Activated CD4-positive, alpha-beta T cell treated with anti-CD3 and anti-CD28 coated beads for 24 hours (primary cell): ENCODE measurements around the gene TMEM151A.

Experiments used
- DNase-seq, 2 donors: peaks; one replicate each; pipeline ENCODE4 v3.0.0-alpha.2; 2020; ENCODE audit warnings: low read depth in 2 of 2

Gene TMEM151A

GRCh38 chr11:66322732-66323427 lies 31.2 kb downstream of the TMEM151A start:
- DNase-seq, result no peak

- DNase-seq, result no peak
Measured at GRCh38 chr11:66323684-66324083, 32.0 kb downstream of the TMEM151A start.

DNA sequence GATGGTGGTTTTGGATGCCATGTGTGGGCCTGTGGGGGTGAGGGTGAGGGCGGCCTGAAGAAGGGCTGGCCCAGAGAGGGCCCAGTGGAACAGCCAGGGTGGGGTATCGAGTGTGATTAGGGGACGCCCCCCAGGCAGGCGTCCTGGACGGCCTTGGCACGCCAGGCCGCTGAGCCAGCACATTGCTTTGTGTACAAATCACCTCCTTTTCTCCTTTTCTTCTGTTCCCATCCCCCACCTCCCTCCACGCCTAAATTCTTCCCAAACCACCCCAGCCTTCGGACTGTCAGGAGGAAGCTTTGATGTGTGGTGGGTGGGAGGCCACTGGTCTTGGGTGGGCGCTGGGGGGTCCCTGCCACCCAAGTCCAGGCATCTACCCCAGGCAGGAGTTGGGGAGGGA lies 33.0 kb downstream of the TMEM151A start:
- DNase-seq, result no peak

DNA sequence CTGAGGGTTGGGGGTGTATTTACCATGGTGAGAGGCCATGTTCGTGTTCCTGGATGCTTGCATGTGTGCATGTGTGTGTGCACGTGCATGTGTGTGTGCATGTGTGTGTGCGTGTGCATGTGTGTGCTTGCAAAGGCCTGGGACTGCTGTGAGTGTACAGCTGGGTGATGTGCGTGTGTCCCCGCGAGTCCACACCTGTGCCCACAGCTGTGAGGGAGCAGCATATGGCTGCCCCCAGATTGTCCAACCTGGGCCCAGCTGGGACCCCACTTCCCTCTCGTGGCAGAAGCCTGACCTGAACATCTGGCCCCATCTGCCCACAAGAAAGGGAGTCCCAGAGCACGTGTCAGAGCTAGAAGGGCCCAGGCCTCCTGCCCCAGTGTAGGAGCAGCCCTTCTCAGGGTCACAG lies 33.6 kb downstream of the TMEM151A start:
- DNase-seq, result no peak

- DNase-seq, result no peak
Measured at GRCh38 chr11:66326261-66327111, 34.8 kb downstream of the TMEM151A start.

- no peak for DNase-seq
Measured at GRCh38 chr11:66327171-66328030, 35.7 kb downstream of the TMEM151A start.

DNA sequence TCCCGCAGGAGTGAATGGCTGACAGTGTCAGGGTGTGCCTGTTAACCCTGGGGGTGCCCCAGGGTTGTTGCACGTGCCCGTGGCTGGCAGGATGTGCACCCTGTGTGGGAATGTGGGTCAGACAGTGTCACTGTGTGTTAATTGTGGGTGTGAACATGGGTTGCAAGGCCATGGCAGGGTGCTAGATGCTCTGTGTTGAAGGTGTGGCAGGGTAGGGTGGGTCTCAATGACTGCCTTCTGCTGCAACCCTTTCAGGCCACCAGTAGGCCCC lies 36.3 kb downstream of the TMEM151A start:
- DNase-seq, result no peak

GRCh38 chr11:66328302-66329144 lies 36.8 kb downstream of the TMEM151A start:
- DNase-seq, result peak; percentile 77 to 80

- DNase-seq, result no peak
Measured at GRCh38 chr11:66329165-66329673, 37.5 kb downstream of the TMEM151A start.

GRCh38 chr11:66330931-66331330 lies 39.2 kb downstream of the TMEM151A start:
- DNase-seq, result no peak

DNA sequence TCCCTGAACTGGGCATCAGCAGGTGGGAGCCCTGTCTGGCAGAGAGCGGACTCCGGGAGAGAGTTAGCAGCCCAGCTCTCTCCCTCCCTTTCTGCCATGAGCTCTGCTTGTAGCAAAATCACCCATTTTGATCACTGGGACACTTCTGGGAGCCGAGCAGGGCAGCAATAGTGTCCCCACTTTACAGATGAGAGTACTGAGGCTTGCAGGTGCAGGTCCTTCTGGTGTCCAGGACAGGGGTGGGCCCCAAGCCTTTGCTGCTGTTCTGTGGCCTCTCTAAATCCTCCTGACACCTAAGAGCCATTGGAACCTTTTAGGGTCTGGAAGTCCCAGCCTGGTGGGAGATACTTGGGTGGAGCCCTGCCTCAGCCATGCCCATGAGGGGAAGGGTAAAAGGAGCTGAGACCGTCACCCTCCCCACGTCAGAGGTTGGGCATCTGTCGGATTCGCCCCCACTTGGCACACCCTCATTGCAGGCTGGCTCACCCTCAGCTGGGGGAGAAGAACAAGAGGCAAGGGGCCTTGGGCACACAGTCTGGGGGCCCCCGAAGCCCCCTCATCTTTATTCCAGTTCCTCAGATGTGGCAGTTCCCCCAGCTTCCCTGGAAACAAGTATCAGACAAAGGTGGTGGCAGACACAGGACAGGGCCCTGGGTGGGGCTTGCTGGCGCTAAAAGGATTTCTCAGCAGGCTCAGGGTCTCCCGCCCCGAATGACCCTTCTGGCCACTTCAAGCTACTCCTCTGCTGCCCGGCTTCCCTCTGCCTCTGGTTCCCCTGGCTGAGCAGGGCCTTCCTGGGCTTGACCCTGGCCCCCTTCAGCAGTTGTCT lies 40.1 kb downstream of the TMEM151A start:
- no peak for DNase-seq

- no peak for DNase-seq
Measured at GRCh38 chr11:66332371-66333219, 40.9 kb downstream of the TMEM151A start.

- no peak for DNase-seq
Measured at GRCh38 chr11:66333220-66333877, 41.7 kb downstream of the TMEM151A start.

DNA sequence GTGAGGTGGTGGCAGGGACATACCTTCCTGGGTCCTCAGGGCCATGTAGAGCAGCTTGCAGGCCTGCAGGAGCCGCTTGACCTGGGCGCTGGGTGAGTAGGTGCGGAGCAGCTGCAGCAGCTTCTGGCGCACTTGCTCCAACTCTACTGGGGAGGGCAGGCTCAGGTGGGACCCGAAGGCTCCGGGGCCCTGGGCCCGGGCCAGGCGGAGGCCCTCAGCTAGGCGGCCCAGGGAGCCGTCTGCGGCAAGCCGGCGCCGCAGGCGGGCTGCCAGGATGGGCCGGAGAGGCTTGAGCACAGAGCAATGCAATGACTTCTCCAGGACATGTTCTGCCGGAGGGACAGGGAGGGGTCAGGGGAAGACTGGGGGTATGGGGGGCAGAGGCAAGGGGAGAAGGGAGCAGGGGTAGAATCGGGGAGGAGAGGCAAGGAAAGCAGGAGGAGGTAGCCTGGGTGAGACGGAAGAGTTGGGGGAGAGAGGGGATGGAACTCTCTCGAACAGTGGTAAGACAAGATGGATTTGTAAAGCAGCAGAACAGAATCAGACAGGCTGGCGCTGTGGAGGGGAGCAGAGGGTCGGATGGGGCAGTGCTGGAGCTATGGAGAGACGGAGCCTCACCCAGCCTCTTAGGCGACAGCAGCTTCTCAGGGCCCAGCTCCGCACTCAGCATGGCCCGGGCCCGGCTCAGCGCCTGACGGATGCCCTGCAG lies 42.4 kb downstream of the TMEM151A start:
- DNase-seq, result no peak

DNA sequence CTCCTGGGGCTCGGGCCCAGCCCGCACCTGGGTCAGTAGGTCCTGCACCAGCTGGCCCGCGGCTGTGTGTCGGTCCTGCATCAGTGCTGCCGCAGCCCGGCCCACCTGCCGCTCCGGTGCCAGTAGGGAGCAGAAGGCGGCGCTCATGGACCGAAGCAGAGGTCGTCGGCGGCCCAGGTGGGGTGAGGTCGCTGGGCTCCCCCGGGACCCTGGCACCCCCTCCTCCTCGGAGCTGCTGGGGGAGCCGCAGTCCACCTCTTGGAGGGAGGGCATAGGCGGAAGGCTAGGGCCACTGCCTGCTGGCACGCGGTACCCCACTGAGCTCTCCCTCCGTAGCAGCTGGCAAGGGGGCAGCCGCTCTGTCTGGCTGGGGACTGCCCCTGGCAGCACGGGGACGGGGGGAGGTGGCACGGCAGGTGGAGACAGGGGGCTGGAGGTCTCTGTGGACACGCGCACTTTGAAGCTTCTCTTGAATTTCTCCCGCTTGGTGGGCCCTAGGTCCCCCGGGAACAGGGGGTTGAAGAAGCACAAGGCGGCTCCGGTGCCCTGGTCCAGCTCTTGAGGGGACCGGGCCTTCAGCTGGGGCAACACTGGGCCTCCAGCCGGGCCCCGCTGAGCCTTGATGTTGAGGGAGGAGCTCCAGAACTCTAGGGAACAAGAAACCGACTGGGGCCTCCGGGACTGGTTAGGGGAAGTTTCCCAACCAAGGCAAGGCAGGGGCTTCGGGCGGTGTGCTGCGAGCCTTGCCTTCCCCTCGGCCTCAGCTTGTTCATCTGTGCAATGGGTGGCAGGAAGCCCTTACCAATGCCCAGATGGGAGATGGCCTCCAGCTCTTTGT lies 43.1 kb downstream of the TMEM151A start:
- DNase-seq, result no peak

DNA sequence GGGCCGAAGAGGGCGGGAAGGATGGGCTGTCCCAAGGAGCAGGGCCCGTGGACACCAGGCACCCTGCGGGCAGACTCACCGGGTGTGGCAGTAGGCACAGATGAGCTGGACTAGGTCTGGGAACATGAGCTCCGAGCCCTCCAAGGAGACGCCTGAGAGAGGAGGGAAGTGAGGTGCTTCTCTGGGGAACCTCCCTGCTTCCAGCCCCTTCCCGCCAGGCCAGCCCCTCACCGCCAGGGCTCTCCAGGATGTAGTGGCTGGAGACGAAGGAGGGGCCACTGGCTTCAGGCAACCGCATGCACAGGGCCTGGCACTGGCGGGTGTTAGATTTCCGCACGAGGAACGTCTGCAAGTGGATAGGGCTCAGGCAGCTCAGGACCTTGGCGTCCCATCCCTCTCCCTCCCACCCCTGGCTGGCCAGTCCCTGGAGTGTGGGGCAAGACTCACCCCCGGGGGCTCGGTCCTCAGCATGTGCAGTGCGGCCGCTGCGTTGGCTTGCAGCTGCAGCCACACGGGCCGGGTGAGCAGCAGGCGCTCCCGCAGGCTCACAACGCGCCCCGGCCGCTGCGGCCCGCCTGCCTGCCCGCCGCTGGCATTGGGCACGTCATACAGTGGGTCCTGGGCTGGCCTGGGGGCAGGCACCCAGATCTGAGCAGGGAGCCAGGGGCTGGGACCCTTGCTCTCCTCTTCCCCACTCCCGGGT lies 44.0 kb downstream of the TMEM151A start:
- DNase-seq, result no peak
